ENCODE data around the gene EARS2.
"Not testable (repeated sequence)": the region's sequence is repeated elsewhere in the genome, so short reads cannot be mapped to it uniquely, and the experiment has no call there.

EARS2 gene

DNA sequence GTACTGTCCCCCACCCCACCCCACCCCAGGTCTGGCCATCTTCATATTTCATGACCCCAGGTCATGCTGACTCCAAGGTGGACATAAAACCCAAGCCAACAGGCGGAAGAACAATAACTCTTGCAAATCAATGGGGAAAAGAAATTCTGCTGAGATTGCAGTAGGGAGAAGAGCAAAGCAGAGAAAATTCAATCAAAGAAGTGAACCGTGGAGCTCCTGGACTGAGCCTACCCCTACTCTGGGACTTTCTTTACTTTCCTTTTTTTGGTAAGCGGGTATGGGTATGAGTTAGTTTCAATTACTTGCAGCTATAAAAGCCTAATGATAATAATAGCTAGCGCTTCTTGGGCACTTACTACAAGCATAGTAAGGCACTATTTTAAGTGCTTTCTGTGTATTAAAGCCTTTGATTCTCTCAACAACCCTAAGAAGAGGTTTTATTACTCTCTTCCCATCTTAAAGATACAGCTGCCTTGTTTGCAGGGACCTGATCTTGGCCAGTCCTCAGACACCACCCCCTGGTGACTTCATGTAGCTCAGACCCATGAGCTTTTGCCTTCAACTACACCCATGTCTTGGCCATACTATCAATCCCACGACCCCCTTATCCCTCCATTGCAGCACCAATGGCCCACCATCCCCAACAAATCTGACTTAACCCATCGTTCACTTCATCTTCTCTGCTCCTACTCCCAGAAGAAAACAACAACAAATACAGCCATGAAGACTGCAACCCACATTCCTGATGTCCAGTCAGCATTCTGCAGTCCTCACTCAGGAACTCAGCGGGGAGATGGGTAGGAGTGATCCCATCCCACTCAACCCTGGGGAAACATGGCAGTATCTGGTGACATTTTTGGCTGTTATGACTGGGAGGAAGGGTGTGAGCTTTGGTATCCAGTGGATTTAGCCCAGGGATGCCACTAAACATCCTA lies 51.2 kb downstream of the EARS2 start:
- no peak for DNase-seq (ENCODE audit: low read depth)

DNA sequence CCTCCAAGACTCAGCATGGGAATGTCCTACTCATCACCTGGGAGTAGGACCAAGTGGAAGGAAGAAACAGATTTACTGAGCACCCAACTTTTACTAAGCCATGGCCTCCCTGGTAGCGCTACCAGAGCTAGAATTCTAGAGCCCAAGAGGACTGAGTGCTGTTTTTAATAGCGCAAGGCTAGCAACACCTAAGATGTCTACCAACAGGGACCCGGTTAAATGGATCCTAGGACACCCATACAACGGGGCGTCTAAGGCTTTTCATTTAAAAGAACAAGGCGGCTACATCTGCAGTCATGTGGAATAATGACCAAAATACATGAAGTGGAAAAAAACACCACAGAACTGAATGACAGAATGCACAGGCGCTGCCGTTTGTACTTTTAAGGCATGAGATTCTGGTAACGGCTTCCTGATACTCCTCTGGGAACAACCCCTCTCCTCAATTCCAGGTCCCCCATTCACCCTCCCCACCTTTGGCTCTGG lies 51.9 kb downstream of the EARS2 start:
- DNase-seq (ENCODE audit: low read depth) = no peak

DNA sequence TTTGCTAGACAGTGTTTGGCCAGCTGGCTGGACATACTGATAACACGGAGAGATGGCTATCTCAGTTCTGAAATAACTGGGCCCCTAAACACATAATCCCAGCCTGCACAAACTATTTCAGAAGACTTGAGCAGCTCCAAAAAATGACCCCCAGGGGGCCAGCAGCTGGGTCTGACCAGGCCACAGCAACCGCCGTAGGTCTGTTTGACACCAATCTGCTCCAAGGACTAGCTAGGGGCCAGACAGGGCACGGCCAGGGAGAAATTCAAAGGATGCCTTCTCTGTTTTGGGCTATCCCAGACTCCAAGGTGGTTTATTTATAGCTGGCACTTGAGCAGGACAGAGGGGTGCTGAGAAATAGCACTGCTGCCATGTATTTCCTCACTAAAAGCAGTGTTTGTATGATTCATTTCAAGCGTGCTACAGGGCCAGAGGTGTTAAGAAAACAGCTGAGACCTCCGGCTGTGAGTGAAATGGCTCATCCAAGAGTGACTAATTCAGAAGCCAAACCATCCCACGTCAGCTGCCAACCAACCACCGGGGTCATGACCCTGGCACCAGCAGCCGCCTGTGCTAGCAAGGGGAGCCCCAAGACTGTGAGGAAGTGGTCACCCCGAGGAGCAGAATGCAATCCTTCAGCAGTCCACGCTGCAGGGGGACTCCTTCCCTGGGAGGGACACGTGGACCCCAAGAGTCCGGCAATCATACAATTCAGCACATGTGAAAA lies 52.5 kb downstream of the EARS2 start:
- DNase-seq (ENCODE audit: low read depth) = no peak

DNA sequence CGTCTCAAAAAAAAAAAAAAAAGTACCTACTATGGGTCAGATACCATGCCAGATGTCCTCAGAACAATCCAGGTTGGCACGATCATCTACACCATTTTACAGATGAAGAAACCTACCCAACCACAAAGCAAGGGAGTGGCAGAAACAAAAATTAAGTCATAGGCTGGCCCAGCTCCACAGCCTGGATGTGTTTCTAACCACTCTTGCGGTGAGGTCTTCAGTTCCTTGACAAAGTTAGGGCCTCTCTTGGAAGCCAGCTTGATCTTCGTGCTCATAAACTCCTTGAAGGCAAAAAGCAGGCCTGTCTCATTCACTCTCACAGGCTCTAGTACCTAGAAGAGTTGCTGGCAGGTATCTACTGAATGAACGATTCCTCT lies 53.1 kb downstream of the EARS2 start:
- DNase-seq (ENCODE audit: low read depth) = no peak

DNA sequence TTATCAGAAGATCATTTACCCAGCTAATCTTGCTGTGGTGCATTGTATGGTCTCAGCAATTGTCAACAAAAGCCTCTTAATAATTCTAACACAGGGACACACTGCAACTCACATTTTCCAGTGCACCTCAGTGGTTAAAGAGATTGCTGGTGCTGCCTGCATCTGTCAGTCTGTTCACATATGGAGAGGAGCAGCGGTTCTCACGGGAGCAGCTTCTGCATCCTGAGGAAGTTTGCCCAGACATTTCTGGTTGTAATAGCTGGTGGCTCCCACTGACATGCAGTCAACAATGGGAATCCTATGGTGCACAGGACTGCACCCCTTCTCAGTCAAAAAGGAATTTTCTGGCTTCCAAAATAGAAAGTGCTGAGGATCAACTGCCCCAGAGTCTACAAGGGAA lies 54.7 kb downstream of the EARS2 start:
- DNase-seq (ENCODE audit: low read depth) = no peak

DNA sequence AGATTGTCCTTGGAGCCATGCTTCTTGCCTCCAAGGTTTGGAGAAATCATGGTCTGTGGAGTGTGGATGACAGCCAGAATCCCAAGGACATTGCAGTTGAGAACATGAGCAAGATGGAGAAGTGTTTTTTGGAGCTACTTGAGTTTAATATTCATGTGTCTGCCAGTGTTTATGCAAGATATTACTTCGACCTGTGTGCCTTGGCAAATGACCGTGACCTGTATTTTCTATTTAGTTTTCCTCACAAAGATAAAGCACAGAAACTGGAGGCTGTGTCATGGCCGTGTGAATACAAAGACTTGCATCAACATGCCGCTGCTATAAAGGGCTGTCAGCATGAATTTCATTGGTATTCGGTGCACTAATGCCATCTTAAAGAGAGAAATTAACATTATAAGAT lies 55.9 kb downstream of the EARS2 start:
- no peak for DNase-seq (ENCODE audit: low read depth)

DNA sequence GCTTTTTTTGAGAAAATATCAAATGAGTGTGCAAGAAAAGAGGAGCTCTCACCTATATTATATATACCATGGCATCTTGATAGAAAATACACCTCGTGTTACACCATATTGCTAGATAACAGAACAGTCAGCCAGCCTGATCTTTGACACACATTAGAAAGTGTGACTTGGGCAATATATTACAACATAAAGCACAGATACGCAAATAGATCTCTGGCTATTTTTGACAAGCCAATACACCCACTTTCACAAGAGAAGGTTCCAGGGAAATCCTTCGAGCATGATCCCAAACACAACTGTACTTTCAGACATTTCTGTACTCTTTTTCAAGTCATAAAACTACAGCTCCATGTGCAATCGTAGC lies 56.3 kb downstream of the EARS2 start:
- DNase-seq (ENCODE audit: low read depth) = no peak

DNA sequence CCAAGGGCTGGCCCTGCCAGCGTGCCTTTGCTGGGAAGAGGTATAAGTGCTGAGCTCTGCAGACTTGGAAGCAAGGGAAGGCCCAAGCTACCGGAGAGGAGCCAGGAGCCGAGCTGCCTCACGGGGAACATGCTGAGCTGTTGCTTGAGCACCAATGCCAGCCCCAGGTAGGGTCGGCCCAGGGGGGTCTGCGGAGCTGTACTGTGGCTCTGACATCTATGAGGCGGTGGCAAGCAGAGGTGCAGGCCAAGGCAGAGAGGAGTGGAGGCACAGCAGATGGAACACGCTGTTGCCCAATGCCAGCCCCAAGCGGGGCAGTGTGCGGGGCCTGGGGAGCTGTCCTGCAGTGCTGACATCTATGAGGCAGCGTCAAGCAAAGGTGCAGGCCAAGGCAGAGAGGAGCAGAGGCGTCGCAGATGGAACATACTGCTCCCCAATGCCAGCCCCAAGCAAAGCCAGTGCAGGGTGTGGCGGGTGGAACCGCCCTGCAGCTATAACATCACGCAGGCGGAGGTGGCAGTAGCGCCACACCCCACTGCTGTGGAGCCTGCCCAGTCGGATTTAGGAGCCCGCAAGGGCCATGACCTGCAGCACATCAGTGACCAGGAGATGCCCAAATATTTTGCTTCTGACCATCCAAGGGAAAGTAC lies 56.8 kb downstream of the EARS2 start:
- DNase-seq (ENCODE audit: low read depth) = no peak

DNA sequence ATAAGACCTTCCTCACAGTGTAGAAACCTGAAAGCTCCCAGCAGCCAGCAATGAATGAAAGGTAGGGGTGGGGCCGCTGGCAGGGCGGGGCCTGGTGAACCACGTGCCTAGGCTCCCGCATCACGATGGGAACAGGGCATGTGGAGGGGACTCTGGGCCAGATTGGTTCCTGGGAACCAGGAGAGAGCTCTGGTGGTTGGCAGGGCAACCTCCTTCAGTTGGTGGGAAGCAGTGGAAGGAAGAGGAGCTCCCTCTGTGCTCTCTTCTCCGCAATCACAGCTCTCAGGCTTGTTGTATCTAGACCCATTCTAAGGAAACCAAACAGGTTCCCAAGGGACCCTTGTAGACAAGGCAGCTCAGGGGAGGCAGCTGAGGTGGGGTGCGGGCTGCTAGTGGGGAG lies 57.3 kb downstream of the EARS2 start:
- no peak for DNase-seq (ENCODE audit: low read depth)

DNA sequence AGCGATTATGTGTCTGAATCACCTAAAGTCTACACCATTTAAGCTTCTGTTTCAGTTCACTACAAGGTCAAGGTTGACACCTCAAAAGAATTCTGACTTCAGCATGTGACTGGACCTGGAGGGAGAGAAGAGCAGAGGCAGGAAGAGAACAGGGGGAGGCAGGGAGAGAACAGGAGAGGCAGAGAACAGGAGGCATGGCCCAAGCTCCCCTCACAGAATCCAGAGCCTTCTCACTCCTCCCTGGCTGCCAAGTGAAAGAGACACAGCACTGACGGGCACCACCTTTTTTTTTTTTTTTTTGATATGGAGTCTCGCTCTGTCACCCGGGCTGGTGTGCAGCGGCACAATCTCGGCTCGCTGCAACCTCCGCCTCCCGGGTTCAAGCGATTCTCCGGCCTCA lies 58.3 kb downstream of the EARS2 start:
- no peak for DNase-seq (ENCODE audit: low read depth)

DNA sequence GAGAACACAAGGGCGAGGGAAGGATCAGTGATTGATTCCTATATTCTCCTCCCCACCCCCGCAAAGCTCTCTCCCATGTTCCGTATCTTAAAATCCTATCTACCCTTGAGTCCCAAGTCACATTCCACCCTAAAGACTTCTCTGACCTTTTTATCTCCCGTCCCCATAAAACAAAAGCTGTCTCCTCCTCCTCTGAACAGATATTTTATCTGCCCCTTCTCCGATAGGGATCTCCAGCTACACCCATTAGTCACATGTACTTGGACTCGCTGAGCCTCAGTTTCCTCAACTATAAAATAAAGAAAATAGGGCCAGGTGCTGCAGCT lies 59.6 kb downstream of the EARS2 start:
- DNase-seq (ENCODE audit: low read depth) = no peak

DNA sequence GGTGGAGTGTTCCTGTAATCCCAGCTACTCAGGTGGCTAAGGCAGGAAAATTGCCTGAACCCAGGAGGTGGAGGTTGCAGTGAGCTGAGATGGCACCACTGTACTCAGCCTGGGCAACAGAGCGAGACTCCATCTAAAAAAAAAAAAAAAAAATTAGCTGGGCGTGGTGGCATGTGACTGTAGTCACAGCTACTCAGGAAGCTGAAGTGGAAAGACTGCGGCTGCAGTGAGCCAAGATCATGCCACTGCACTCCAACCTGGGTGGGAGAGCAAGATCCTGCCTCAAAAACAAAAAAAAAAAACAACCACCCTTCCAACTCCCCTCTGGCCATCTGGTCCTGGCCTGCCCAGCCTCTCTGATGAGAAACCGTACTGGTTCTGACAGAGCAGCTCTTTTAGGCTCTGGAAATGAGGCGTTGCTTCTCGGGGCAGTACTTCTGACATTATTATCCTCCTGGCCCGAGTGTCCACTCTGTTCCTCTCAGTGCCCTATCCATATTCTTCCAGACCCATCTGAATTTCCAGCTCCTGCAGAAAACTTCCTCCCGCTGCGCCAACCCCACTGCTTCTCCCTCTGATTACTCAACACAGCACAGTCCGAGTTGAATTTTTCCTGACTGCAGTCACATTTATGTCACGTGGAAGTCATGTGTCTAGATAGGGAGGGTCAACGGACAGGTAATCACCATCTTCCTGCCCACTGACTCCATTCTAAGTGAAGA lies 60.2 kb downstream of the EARS2 start:
- DNase-seq (ENCODE audit: low read depth) = no peak

DNA sequence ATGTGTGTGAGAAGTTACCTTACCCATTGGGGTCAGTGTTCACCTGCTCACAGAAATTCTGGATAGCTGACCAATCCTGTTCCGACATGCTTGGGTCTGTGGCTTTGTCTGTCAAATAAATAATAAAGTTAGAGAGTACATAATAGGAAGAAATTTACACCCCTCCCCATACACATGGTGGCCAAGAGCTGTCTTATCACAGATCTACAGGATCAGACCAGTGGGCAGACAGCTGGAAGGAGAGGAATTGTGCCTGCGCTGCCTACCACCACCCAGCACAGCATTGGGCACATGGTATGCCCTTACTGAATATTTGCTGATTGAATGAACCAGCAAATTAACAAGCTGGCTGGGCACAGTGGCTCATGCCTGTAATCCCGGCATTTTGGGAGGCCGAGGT lies 61.5 kb downstream of the EARS2 start:
- no peak for DNase-seq (ENCODE audit: low read depth)

DNA sequence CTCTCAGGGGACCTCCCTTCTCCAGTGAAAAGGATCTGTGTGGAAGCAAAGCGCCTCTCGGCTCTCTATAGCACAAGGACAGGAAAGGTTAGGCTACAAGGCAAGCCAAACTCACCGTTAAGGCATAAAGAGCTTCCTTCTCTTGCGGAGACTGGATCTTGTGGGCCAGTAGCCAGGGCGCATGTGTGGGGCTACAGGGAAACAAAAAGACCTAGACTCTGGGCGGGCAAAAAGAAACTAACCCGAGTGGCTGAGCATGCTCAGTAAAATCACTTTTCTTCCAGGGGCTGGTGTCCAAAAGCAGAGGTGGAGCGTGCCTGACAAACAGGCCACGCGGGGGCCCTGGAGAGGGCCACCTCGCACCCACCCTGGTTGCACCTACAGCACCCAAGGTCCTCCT lies 63.0 kb downstream of the EARS2 start:
- no peak for DNase-seq (ENCODE audit: low read depth)

DNA sequence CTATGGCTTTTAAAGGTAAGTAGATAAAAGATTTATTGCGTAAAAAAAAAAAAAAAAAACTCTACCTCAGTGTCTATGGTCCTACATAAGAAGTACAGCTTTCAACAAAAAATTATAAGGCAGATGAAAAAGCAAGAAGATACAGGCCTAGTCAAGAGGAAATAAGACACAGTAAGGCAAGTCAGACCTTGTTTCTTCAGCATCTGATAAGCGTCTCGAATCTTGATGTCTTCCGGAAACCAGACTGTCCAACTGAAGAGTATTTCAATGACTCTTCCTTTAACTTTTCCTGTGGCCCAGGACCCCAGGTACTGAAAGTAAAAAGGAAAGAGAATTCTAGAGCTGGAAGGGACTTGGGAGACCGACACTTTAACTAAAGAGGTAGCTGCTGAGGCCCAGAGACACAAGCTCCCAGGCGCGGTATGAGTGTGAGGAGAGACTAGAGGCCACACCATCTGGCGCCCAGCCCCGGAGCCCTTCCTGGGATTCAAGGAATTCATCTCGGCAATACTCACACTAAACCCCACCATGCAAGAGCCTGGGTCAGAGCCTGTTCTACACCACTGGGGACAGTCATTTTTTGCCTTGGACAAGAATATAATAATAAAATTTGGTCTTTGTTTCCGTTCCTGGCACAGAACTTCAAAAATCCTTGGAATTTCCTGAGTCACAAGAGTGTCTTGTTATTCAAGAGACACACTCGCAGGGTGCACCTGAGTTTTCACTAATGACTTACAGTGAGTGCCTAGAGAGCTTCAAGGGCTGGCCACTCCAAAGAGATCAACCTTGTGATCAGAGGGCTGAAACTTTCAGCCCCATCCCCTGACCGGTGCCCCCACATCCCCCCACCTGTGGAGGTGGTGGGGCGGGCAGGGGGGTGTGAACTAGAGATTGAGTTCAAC lies 65.4 kb downstream of the EARS2 start:
- DNase-seq (ENCODE audit: low read depth) = no peak

DNA sequence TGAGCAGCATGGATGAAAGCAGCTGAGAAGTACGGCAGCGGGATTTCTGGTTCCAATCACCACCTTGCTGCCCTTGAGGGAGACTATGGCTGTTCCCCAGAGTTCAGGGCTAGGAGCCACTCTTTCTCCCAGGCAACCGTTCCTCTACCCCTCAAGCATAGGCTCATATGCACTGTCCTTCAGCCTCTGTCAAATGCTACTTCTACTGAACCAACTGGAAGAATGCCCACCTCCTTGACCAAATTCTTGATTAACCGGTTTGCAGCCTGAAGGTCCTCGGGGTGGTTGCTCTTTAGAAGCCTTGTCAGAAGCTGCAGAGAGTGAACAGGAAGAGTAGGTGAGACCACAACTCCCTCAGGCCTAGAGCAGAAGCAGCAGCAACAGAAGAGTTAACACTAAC lies 70.7 kb downstream of the EARS2 start:
- no peak for DNase-seq (ENCODE audit: low read depth)

DNA sequence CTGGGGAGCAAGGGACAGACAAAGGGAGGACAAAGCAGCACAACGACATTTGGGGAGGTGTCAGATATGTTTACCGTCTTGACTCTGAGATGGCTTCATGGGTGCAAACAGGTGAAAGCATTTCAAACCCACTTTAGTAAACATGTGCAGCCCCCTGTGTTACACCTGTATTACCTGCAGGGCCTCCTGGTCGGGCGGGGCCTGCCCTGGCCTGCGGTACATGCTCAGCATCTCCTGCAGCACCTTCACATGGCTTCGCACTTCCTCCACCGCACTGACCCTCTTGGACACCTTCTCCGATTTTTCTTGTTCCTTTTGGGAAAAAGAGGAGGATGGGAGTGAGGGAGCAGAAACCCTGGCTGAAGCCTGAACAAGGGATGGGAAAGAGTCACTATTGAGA lies 71.3 kb downstream of the EARS2 start:
- DNase-seq (ENCODE audit: low read depth) = no peak

DNA sequence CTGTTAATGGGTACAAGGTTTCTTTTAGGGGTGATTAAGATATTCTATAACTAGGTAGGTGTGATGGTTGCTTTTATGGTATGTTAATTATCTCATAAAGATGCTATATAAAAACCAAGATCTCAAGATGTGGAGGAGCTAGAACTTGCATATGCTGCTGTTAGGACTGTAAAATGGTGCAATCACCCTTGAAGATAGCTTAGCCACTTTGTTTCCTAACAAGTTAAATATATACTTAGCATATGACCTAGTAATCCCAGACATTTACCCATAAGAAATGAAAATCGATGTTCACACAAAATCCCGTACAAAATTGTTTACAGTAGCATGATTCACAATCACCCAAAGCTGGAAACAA lies 71.9 kb downstream of the EARS2 start:
- no peak for DNase-seq (ENCODE audit: low read depth)

DNA sequence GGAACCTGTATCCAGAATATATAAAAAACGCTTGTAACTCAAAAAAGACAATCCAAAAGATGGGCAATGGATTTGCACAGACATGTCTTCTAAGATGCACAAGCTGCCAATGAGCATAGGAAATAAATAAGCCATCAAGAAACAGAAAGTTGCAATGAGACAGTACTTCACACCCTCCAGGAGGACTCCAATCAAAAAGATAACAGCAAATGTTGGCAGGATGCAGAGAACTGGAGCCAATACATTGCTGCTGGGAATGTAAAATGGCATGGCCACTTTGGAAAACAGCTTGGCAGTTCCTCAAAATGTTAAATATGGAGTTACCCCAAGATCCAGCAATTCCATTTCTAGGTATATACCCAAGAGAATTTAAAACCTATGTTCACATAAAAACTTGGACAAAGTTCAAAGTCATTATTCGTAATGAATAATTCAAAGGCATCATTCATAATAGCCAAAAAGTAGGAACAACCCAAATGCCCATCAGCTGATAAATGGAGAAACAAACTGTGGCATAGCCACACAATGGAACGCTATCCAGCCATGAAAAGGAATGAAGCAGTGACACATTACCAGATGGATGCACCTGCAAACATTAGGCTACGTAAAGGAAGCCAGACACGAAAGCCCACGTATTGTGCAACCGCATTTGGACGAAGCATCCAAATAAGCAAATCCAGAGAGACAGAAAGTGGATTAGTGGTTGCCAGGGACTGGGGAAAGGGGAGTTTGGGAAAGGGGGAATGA lies 72.5 kb downstream of the EARS2 start:
- no peak for DNase-seq (ENCODE audit: low read depth)

DNA sequence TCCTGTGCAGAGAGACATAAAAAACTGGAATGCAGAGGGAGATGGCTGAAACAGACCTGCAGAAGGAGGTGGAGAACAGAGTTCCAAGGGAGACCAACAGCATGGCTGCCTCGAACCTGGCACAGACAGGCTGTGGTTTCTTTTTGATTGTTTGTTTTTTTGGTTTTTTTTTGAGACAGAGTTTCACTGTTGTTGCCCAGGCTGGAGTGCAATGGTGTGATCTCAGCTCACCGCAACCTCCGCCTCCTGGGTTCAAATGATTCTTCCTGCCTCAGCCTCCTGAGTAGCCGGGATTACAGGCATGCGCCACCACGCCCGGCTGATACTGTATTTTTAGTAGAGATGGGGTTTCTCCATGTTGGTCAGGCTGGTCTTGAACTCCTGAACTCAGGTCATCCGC lies 73.7 kb downstream of the EARS2 start:
- DNase-seq (ENCODE audit: low read depth) = not testable (repeated sequence)

DNA sequence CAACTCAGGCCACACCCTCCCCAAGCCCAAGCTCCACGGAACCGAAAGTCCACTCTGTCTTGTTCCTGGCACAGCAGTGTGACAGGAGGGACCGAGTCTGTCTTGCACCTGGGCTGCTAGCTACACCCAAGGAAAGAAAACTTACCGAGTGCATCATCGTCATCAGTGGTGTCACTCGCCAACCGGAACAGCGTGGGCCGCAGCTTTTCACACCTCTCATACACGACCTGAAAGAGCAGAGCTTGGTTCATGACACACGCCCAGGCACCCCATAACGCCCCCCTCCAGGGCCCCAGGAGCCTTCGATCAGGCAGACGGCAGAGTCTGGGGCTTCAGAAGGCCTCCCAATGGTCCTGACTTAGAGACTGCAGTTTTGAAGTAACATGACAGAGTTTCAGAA lies 74.4 kb downstream of the EARS2 start:
- DNase-seq (ENCODE audit: low read depth) = no peak

Measured in CMK (cell line).